Cardiac muscle cell (in vitro differentiated cells and primary cell): ENCODE results near the gene USP32. TPM values are rescaled to one million over a fixed set of nuclear protein-coding genes. Genes with fewer than 3 reads are reported as not detected.
"Not testable (repeated sequence)": the region's sequence is repeated elsewhere in the genome, so short reads cannot be mapped to it uniquely, and the experiment has no call there.

ENCODE experiments used
- DNase-seq, 2 donors: peaks; one replicate each; pipeline versions ENCODE4 v3.0.0 to v3.0.0-alpha.2; 2010 to 2017; ENCODE audit warnings: low read depth in 1 of 2, low spot score in 1 of 2
- H3K27ac ChIP-seq: fragments of 200-600 bp; sonication (generic); 2 replicates; pipeline ENCODE4 v1.5.1; 2016
- H3K27me3 ChIP-seq: fragments of 200-600 bp; sonication (generic); 2 replicates; pipeline ENCODE4 v1.6.0; 2016; ENCODE audit warnings: control low read depth
- H3K36me3 ChIP-seq: fragments of 200-600 bp; sonication (generic); 2 replicates; pipeline ENCODE4 v1.5.1; 2016; ENCODE audit warnings: control low read depth
- H3K4me1 ChIP-seq: fragments of 200-600 bp; sonication (generic); 2 replicates; pipeline ENCODE4 v1.8.1; 2017; ENCODE audit warnings: low read depth, mild to moderate bottlenecking, mixed run types
- H3K4me3 ChIP-seq: fragments of 200-600 bp; sonication (generic); 2 replicates; pipeline ENCODE4 v1.5.1; 2016; ENCODE audit warnings: mild to moderate bottlenecking
- H3K9me3 ChIP-seq: fragments of 200-600 bp; sonication (generic); 2 replicates; pipeline ENCODE4 v1.5.1; 2017; ENCODE audit warnings: low read depth, mild to moderate bottlenecking, control low read depth
- polyA plus RNA-seq: library from polyadenylated mRNA; unstranded; fragments of >200 nt; fragmentation: Nextera tagmentation; extraction: Ambion mirVana; gene quantifications from 2 replicates; pipeline ENCODE4 v1.2.1, GENCODE V29; 2016
- total RNA-seq: library from RNA; depleted of rRNA; stranded (reverse); fragments of >200 nt; gene quantifications from 2 replicates; pipeline ENCODE4 v1.2.3, GENCODE V29; 2016
- TF ChIP-seq, protein P1 (sequence below): IDR thresholded peaks from 2 replicates; pipeline ENCODE4 v1.5.1; 2012; ENCODE audit warnings: low read depth, mild to moderate bottlenecking, low read length

The USP32 gene
- total and polyA plus RNA-seq, 2 experiments from 2014 or later = 19.7 to 32.2 TPM

DNA sequence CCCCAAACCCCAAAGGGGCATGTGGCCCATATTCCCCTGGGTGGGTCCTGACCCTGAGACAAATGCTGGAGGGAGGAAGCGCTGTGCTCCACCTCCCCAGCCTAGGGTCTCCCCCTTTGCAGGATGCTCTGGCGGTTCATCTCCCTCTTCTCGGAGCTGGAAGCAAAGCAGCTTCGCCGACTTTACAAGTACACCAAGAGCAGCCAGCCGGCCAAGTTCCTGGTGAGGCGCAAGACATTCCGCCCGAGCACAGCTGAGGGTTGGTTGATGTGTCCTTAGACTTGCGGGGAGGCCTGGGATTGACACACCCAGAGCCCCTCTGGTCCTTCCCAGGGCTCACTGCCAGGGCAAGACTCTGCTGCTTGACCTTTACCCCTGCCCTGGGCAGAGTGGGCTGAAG, 34.7 kb upstream of the USP32 start:
- Histone ChIP-seq H3K36me3 (no peaks in the 10 kb centered on the region), H3K4me1 (no peaks in the 10 kb centered on the region), H3K9me3 (no peaks in the 10 kb centered on the region), H3K4me3 (no peak overlapping the region), H3K27me3 (no peaks in the 10 kb centered on the region), H3K27ac (no peak overlapping the region)
- no peak for DNase-seq
- TF ChIP-seq, protein P1, sequence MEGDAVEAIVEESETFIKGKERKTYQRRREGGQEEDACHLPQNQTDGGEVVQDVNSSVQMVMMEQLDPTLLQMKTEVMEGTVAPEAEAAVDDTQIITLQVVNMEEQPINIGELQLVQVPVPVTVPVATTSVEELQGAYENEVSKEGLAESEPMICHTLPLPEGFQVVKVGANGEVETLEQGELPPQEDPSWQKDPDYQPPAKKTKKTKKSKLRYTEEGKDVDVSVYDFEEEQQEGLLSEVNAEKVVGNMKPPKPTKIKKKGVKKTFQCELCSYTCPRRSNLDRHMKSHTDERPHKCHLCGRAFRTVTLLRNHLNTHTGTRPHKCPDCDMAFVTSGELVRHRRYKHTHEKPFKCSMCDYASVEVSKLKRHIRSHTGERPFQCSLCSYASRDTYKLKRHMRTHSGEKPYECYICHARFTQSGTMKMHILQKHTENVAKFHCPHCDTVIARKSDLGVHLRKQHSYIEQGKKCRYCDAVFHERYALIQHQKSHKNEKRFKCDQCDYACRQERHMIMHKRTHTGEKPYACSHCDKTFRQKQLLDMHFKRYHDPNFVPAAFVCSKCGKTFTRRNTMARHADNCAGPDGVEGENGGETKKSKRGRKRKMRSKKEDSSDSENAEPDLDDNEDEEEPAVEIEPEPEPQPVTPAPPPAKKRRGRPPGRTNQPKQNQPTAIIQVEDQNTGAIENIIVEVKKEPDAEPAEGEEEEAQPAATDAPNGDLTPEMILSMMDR = no peak

DNA sequence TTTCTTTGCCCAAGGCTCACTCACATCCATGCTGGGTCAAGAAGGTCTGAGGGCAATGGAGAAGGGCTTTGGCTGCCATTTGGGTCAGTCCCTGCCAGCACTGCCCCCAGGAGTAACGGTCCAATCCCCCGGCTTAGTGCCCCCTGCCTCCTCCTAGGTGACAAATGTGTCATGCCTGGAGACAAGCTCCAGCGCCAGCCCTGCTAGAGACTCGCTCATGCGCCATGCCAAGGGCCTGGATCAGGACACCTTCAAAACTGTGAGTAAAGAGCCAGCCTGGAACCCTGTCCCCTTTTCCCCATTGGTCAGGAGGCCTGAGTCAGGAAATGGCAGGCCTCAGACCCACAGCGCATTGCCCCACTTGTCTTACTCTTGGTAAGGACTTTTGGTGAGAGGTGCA, 33.7 kb upstream of the USP32 start:
- no peaks in the 10 kb centered on the region for H3K27me3 ChIP-seq
- TF ChIP-seq, protein P1 = no peak
- H3K4me3 ChIP-seq = no peak overlapping the region
- no peaks in the 10 kb centered on the region for H3K36me3 ChIP-seq
- H3K9me3 ChIP-seq = no peaks in the 10 kb centered on the region
- DNase-seq = no peak
- no peak overlapping the region for H3K27ac ChIP-seq
- H3K4me1 ChIP-seq = no peaks in the 10 kb centered on the region

DNA sequence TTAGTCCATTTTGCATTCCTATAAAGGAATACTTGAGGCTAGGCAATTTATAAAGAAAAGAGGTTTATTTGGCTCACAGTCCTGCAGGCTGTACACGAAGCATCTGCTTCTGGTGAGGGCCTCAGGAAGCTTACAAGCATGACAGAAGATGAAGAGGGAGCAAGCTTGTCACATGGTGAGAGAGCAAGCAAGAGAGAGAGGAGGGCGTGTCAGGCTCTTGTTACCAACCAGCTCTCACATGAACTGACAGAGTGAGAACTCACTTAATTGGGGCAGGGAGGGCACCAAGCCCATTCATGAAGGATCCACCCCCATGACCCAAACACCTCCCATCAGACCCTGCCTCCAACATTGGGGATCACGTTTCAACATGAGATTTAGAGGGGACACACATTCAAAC, 31.9 kb upstream of the USP32 start:
- DNase-seq = no peak
- Histone ChIP-seq H3K4me3 (no peak overlapping the region), H3K36me3 (no peaks in the 10 kb centered on the region), H3K9me3 (no peaks in the 10 kb centered on the region), H3K27me3 (no peaks in the 10 kb centered on the region), H3K27ac (no peak overlapping the region), H3K4me1 (no peaks in the 10 kb centered on the region)
- TF ChIP-seq, protein P1 = no peak

DNA sequence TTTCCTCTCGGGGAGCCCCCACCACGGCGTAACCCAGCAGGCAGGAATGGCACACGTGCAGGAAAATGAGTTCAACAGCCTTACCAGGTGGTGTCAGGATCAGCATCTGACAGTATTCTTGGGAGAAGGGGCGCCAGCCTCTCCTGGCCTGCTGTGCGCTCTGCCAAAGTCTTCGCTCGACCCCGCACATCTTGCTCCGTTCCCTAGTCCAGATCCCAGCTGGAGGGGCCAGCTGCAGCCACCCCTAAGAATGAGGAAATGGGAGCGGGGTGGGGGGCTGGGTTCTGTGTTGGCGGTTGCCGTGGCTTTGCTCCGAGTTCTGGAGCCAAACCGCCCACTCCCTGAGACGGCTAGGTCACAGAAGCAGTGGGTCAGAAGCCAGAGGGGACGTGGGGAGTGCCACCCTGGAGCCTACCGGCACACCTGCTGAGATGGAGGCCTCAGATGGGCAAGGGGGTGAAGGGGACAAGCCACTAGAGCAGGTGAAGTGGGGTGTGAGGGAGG, 30.3 kb upstream of the USP32 start, which contains the start of gene CHCT1:
CHCT1 (plus strand) TSS at position 328 of the 504 bp plus-strand sequence; CDS start at position 432, 104 bp downstream.
- no peak for DNase-seq
- no peak within 1 kb of the TSS for H3K27ac ChIP-seq

DNA sequence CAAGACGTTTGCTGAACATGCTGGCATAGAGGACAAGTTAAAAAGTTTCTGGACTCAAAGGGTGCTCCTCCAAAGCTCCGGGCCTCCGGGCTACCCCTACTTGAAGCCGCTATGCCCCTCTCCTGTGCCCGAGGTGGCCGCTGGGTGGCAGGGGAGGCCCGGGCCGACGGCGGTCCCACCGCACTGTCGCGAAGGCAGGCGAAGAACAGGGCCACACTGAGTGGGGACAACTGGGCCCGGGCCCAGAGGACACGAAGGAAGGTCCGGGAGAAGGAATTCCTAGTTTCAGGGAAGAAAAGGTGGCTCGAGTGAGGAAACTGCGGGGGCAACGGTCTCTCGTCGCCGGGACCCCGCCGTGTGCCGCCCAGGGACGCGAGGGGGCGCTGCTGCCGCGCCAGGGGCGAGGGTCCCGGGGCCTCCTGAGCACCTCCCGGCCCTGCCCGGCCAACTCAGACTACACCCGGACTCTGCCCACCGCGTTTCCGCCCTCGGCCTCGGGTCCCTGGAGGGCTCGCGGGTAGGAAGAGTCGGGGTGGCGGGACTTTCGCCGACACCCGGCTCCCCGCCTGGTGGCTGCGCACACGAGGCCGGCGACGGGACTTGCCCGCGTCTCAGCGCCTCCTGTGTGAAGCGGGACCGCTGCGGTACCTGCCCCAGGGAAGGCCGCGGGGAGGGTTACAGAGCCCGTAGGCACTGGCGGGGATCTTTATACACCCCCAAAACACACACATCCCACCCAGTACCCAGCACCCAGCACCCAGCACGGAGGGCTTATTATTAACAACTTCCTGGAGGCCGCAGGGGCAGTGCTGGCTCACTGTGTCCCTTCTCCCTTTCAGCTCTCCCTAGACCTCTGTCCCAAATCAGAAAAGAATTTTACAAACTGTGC, 29.6 kb upstream of the USP32 start:
- Histone ChIP-seq H3K27ac (no peak overlapping the region), H3K4me3 (peak overlapping the region; percentile 27), H3K9me3 (no peaks in the 10 kb centered on the region), H3K4me1 (no peaks in the 10 kb centered on the region), H3K27me3 (no peaks in the 10 kb centered on the region), H3K36me3 (no peaks in the 10 kb centered on the region)
- TF ChIP-seq, protein P1 = peak; percentile 92
- peak; percentile 73 to 78 for DNase-seq

More for the DNA sequence above, 30.3 kb upstream of the USP32 start, which contains the start of gene CHCT1:
- Histone ChIP-seq H3K4me3 (peak within 1 kb of the TSS; percentile 27), H3K4me1 (no peaks in the 10 kb centered on the region), H3K27me3 (no peaks in the 10 kb centered on the region), H3K9me3 (no peaks in the 10 kb centered on the region), H3K36me3 (no peaks in the 10 kb centered on the region)
- TF ChIP-seq, protein P1 = no peak

DNA sequence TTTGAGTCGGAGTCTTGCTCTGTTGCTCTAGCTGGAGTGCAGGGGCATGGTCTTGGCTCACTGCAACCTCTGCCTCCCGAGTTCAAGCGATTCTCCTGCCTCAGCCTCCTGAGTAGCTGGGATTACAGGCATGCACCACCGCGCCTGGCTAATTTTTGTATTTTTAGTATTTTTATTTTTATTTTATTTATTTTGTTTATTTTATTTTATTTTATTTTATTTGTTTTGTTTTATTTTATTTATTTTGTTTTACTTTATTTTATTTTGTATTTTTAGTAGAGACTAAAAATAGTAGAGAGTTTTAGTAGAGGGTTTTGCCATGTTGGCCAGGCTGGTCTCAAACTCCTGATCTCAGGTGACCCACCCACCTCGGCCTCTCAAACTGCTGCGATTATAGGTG, 27.9 kb upstream of the USP32 start:
- H3K27me3 ChIP-seq, H3K9me3 ChIP-seq, H3K4me3 ChIP-seq, DNase-seq, H3K27ac ChIP-seq, H3K4me1 ChIP-seq, H3K36me3 ChIP-seq: not testable (repeated sequence)

DNA sequence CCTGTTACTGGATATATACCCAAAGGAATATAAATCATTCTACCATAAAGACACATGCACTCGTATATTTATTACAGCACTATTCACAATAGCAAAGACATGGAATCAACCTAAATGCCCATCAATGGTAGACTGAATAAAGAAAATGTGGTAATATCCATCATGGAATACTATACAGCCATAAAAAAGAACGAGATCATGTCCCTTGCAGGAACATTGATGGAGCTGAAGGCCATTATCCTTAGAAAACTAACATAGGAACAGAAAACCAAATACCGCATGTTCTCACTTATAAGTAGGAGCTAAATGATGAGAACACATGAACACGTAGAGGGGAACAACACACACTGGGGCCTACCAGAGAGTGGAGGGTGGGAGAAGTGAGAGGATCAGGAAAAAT, 27.1 kb upstream of the USP32 start:
- not testable (repeated sequence) for H3K36me3 ChIP-seq, H3K9me3 ChIP-seq, DNase-seq, H3K4me3 ChIP-seq, H3K4me1 ChIP-seq, H3K27ac ChIP-seq, H3K27me3 ChIP-seq
